ENCODE measurements around the gene IZUMO1.
"Not testable (repeated sequence)": the region's sequence is repeated elsewhere in the genome, so short reads cannot be mapped to it uniquely, and the experiment has no call there.

The IZUMO1 gene

GRCh38 chr19:48711106-48711662 lies 35.5 kb downstream of the IZUMO1 start:
- no peak for DNase-seq

GRCh38 chr19:48708471-48708870 lies 38.2 kb downstream of the IZUMO1 start:
- no peak for DNase-seq

GRCh38 chr19:48705431-48705830 lies 41.3 kb downstream of the IZUMO1 start:
- DNase-seq = no peak

- no peak for DNase-seq
Observed at GRCh38 chr19:48703316-48703715, 43.4 kb downstream of the IZUMO1 start.

- DNase-seq = no peak
Observed at GRCh38 chr19:48702701-48703100, 44.0 kb downstream of the IZUMO1 start.

- no peak for DNase-seq
Observed at GRCh38 chr19:48698046-48698445, 48.7 kb downstream of the IZUMO1 start.

- DNase-seq = no peak
Observed at GRCh38 chr19:48696353-48697010, 50.2 kb downstream of the IZUMO1 start.

GRCh38 chr19:48695743-48696352 lies 50.9 kb downstream of the IZUMO1 start, which contains the start of gene FUT2:
FUT2 (plus strand) TSS chr19:48695971; CDS start chr19:48702957, 6,986 bp downstream.
- no peak for DNase-seq

GRCh38 chr19:48693629-48694028 lies 53.1 kb downstream of the IZUMO1 start:
- not testable (repeated sequence) for DNase-seq
